Measurements from ENCODE around the gene C22orf39.
A peak's percentile ranks its signal among the peaks of the same experiment; 100 is the strongest.

C22orf39 gene

GRCh38 chr22:19447330-19448075, at the start of gene C22orf39:
Gene C22orf39, minus strand, starts transcription at chr22:19447711. Its CDS starts 23 bp downstream, at chr22:19447688.
- peak; percentile 93 for DNase-seq

- peak; percentile 82 for DNase-seq
Measured at GRCh38 chr22:19497245-19497644, 49.7 kb upstream of the C22orf39 start.

GRCh38 chr22:19496324-19496630, 48.8 kb upstream of the C22orf39 start:
- no peak for DNase-seq

GRCh38 chr22:19495562-19496323, 48.2 kb upstream of the C22orf39 start:
- DNase-seq, result no peak

- DNase-seq, result no peak
Measured at GRCh38 chr22:19494676-19495173, 47.2 kb upstream of the C22orf39 start.

GRCh38 chr22:19494001-19494560, 46.6 kb upstream of the C22orf39 start:
- DNase-seq, result no peak

GRCh38 chr22:19492504-19493174, 45.1 kb upstream of the C22orf39 start:
- no peak for DNase-seq

- DNase-seq, result no peak
Measured at GRCh38 chr22:19490628-19491230, 43.2 kb upstream of the C22orf39 start.

- DNase-seq, result no peak
Measured at GRCh38 chr22:19488884-19489843, 41.7 kb upstream of the C22orf39 start.

- no peak for DNase-seq
Measured at GRCh38 chr22:19488285-19488684, 40.8 kb upstream of the C22orf39 start.

- DNase-seq, result no peak
Measured at GRCh38 chr22:19483481-19484244, 36.2 kb upstream of the C22orf39 start.

GRCh38 chr22:19482297-19482696, 34.8 kb upstream of the C22orf39 start:
- DNase-seq, result no peak

- no peak for DNase-seq
Measured at GRCh38 chr22:19480789-19481188, 33.3 kb upstream of the C22orf39 start.

GRCh38 chr22:19480173-19480568, 32.7 kb upstream of the C22orf39 start:
- DNase-seq, result no peak

GRCh38 chr22:19479355-19480172, 32.1 kb upstream of the C22orf39 start, which contains the start of gene CDC45:
Gene CDC45, plus strand, starts transcription at chr22:19479920. Its CDS starts 49 bp downstream, at chr22:19479969.
- DNase-seq, result peak; percentile 97

- DNase-seq, result peak; percentile 75
Measured at GRCh38 chr22:19478901-19479354, 31.4 kb upstream of the C22orf39 start, which contains the start of gene UFD1. Gene UFD1, minus strand, starts transcription at chr22:19479193. Its CDS starts 108 bp downstream, at chr22:19479085.

GRCh38 chr22:19478045-19478900, 30.8 kb upstream of the C22orf39 start:
- DNase-seq, result no peak

- no peak for DNase-seq
Measured at GRCh38 chr22:19477321-19478044, 30.0 kb upstream of the C22orf39 start.

All from COR-L47 (cell line).